ENCODE data around the gene VN1R5. TPM values are rescaled to one million over a fixed set of nuclear protein-coding genes. Genes with fewer than 3 reads are reported as not detected.
A peak's percentile ranks its signal among the peaks of the same experiment; 100 is the strongest.

The VN1R5 gene
- total and polyA plus RNA-seq, 4 experiments from 2014 or later = not detected

DNA sequence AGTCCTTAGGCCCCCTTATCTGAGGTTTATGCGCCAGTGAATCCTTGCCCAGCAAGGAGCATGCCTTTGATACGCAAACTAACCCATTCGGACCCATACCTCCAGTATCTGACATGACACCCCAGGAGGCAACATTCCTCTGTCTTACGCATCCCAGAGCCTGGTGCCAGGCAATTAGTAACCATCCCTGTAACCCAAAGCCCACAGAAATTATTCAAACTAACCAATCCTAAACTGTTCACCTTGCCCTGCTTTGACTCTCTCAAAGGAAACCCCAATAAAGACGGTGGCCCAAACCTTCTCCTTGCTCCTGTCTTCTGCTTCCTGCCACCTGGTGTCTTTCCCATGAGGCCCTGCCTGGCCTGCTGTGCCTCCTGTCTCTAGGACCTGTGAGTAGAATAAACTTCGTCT lies 39.4 kb downstream of the VN1R5 start:
- H3K27me3 Mint-ChIP-seq = peaks cover 1 to 4% of the 10 kb centered on the region in 2 donors
- CTCF ChIA-PET (ENCODE audit: partially characterized antibody) = no interaction called here
- H3K4me1 Mint-ChIP-seq = peaks cover 0 to 3% (median under 1%) of the 10 kb centered on the region in 4 donors

DNA sequence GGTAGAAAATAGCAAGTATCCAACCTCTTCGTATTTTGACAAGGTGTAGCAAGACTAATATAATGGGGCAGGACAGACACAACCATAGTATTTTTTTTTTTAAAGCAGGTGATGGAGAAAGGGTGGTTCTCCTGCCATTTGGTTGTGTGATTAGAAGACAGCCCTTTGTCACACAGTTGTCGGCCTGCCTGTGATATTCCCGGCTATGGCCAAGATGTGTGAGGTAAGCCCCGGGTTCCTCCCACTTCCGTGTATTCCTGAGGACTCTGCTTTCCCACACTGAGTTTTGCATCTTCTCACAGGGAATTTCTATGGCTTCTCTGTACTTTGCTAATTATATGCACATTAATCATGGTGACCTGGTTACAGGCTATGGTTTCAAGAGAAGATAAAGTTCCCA lies 39.9 kb downstream of the VN1R5 start:
- ChIA-PET POLR2A (ENCODE audit: partially characterized antibody) (no interaction called here), CTCF (ENCODE audit: partially characterized antibody) (no interaction called here)
- H3K4me1 ChIP-seq (ENCODE audit: insufficient read depth, low read length) = no peaks in the 10 kb centered on the region
- H3K27ac ChIP-seq (ENCODE audit: low read depth, low read length) = no peak overlapping the region
- Mint-ChIP-seq H3K4me1 (peaks cover 0 to 3% (median under 1%) of the 10 kb centered on the region in 4 donors), H3K27ac (no peak overlapping the region), H3K4me3 (no peak overlapping the region), H3K27me3 (peaks cover 1 to 4% of the 10 kb centered on the region in 2 donors), H3K9me3 (no peaks in the 10 kb centered on the region), H3K36me3 (peaks cover 0 to 18% of the 10 kb centered on the region in 2 donors)
- H3K36me3 ChIP-seq (ENCODE audit: insufficient read depth, low read length) = no peaks in the 10 kb centered on the region
- no peaks in the 10 kb centered on the region for H3K9me3 ChIP-seq (ENCODE audit: control insufficient read depth in 1 of 2, low read length in 2 of 2)
- no peak for DNase-seq
- intact Hi-C loops (cut with micrococcal nuclease) = no loop called here
- no peaks in the 10 kb centered on the region for H3K27me3 ChIP-seq (ENCODE audit: insufficient read depth, low read length)
- no peak overlapping the region for H3K4me3 ChIP-seq (ENCODE audit: low read length in 2 of 2)

More for the DNA sequence above, 39.4 kb downstream of the VN1R5 start:
- no peaks in the 10 kb centered on the region for H3K27me3 ChIP-seq (ENCODE audit: insufficient read depth, low read length)
- H3K36me3 ChIP-seq (ENCODE audit: insufficient read depth, low read length) = no peaks in the 10 kb centered on the region
- intact Hi-C loops (cut with micrococcal nuclease) = no loop called here
- H3K27ac Mint-ChIP-seq = no peak overlapping the region
- H3K9me3 ChIP-seq (ENCODE audit: control insufficient read depth in 1 of 2, low read length in 2 of 2) = no peaks in the 10 kb centered on the region
- no peaks in the 10 kb centered on the region for H3K4me1 ChIP-seq (ENCODE audit: insufficient read depth, low read length)
- H3K36me3 Mint-ChIP-seq = peaks cover 0 to 17% of the 10 kb centered on the region in 2 donors
- H3K4me3 ChIP-seq (ENCODE audit: low read length in 2 of 2) = no peak overlapping the region
- H3K27ac ChIP-seq (ENCODE audit: low read depth, low read length) = no peak overlapping the region
- DNase-seq = no peak
- POLR2A ChIA-PET (ENCODE audit: partially characterized antibody) = no interaction called here
- H3K9me3 Mint-ChIP-seq = no peaks in the 10 kb centered on the region
- no peak overlapping the region for H3K4me3 Mint-ChIP-seq

DNA sequence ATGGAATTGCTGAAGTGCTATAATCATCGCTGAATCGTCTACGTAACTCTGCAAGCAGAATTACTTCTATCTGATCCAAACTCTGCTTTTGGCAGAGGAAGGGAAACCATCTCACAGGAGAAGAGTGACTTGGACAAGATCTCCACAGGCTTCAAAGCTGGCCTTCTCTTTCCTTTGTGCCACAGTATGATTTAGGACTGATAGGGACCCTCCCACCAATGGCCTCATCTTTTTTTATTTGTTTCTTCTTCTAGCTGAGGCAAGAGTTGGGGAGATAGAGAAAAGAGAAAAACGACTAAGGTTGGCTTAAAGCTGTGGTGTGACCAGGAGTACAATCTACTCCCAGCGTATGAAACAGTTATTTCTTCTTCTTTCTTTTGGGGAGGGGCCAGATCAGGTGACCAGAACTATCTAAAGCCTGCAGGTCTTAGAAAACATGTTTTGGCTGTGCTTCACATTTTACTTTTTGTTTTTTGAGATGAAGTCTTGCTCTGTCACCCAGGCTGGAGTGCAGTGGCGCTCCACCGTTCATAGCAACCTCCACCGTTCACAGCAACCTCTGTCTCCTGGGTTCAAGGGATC lies 40.8 kb downstream of the VN1R5 start:
- ChIA-PET CTCF (ENCODE audit: partially characterized antibody) (interaction anchor here (0.9 kb wide), 1 partner anchor 12 kb away, joined by 4 read pairs; no protein-coding TSS in a partner anchor), POLR2A (ENCODE audit: partially characterized antibody) (no interaction called here)
- no peak overlapping the region for H3K4me3 ChIP-seq (ENCODE audit: low read length in 2 of 2)
- peaks cover 0 to 3% (median under 1%) of the 10 kb centered on the region in 4 donors for H3K4me1 Mint-ChIP-seq
- DNase-seq = no peak
- H3K36me3 ChIP-seq (ENCODE audit: insufficient read depth, low read length) = no peaks in the 10 kb centered on the region
- H3K9me3 Mint-ChIP-seq = no peaks in the 10 kb centered on the region
- intact Hi-C loops (cut with micrococcal nuclease) = no loop called here
- H3K4me3 Mint-ChIP-seq = no peak overlapping the region
- no peaks in the 10 kb centered on the region for H3K4me1 ChIP-seq (ENCODE audit: insufficient read depth, low read length)
- no peaks in the 10 kb centered on the region for H3K9me3 ChIP-seq (ENCODE audit: control insufficient read depth in 1 of 2, low read length in 2 of 2)
- no peaks in the 10 kb centered on the region for H3K27me3 ChIP-seq (ENCODE audit: insufficient read depth, low read length)
- peaks cover 1 to 18% of the 10 kb centered on the region in 2 donors for H3K36me3 Mint-ChIP-seq
- no peak overlapping the region for H3K27ac Mint-ChIP-seq
- no peak overlapping the region for H3K27ac ChIP-seq (ENCODE audit: low read depth, low read length)
- peaks cover 1 to 4% of the 10 kb centered on the region in 2 donors for H3K27me3 Mint-ChIP-seq

DNA sequence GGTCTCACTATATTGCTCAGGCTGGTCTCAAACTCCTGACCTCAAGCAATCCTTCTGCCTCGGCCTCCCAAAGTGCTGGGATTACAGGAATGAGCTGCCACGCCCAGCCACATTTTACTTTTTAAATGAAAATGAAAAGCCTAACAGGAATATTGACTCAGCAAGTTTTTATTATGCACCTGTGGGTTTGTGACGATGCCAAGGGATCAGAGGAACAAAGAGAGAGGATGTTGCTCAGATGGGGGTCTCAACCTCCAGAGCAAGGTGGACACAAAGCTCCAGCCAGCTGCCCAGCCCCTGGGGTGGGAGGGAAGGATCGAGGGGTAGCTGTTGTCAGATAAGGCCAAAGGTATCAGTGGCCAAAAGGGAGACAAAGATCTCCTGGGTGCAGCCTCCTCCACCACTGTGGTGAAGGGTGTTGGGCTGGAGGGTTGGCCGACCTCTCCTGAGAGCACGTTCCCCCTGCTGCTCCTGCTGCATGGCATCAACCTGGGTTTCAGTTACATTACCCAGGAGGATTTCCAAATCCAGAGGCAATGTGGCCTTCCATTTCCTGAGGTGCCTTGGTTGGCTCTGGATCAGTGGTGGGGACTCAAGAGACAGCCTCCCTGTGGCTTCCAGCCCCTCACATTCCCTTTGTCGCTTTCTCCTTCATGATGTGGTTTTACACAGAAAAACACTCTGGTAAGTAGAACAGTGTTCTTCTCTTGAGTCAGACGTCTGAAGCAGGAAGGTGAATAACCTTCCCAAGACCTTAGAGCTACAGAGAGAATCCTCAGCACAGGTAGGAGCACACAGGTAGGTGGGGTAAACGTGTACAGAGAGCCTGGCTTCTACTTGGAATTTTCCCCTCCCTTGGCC lies 41.6 kb downstream of the VN1R5 start:
- Mint-ChIP-seq H3K36me3 (peaks cover 5 to 22% of the 10 kb centered on the region in 2 donors), H3K4me3 (no peak overlapping the region), H3K27me3 (peaks cover 0 to 4% of the 10 kb centered on the region in 2 donors), H3K9me3 (no peaks in the 10 kb centered on the region), H3K4me1 (peaks cover 0 to 3% (median 0%) of the 10 kb centered on the region in 4 donors), H3K27ac (peak overlapping the region in 2 of 7 donors; percentile 15 to 79)
- DNase-seq = no peak
- Histone ChIP-seq H3K4me3 (ENCODE audit: low read length in 2 of 2) (no peak overlapping the region), H3K36me3 (ENCODE audit: insufficient read depth, low read length) (no peaks in the 10 kb centered on the region), H3K4me1 (ENCODE audit: insufficient read depth, low read length) (no peaks in the 10 kb centered on the region), H3K9me3 (ENCODE audit: control insufficient read depth in 1 of 2, low read length in 2 of 2) (no peaks in the 10 kb centered on the region), H3K27me3 (ENCODE audit: insufficient read depth, low read length) (no peaks in the 10 kb centered on the region), H3K27ac (ENCODE audit: low read depth, low read length) (no peak overlapping the region)
- ChIA-PET POLR2A (ENCODE audit: partially characterized antibody) (no interaction called here), CTCF (ENCODE audit: partially characterized antibody) (interaction anchor here (0.9 kb wide), 1 partner anchor 13 kb away, joined by 4 read pairs; no protein-coding TSS in a partner anchor)
- intact Hi-C loops (cut with micrococcal nuclease) = no loop called here

DNA sequence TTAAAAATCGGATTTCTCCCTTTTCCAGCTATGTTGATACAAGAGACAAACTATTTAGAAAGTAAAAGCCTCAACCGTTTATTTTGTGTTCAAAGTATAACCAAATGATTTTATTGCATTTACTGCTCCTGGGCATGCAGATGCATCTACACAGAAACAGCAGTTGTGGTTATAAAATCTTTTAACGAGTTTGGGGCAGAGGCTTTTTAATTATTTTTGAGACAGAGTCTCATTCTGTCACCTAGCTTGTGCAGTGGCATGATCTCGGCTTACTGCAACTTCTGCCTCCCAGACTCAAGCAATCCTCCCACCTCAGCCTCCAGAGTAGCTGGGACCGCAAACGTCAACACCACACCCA lies 42.2 kb downstream of the VN1R5 start:
- H3K27ac ChIP-seq (ENCODE audit: low read depth, low read length) = no peak overlapping the region
- Mint-ChIP-seq H3K4me3 (no peak overlapping the region), H3K9me3 (no peaks in the 10 kb centered on the region), H3K27ac (no peak overlapping the region), H3K27me3 (peaks cover 0 to 4% of the 10 kb centered on the region in 2 donors), H3K4me1 (peaks cover 0 to 3% (median 0%) of the 10 kb centered on the region in 4 donors), H3K36me3 (peaks cover 9 to 28% of the 10 kb centered on the region in 2 donors)
- no peak for DNase-seq
- CTCF ChIA-PET (ENCODE audit: partially characterized antibody) = no interaction called here
- H3K4me3 ChIP-seq (ENCODE audit: low read length in 2 of 2) = no peak overlapping the region
- no peaks in the 10 kb centered on the region for H3K27me3 ChIP-seq (ENCODE audit: insufficient read depth, low read length)
- intact Hi-C loops (cut with micrococcal nuclease) = no loop called here
- H3K4me1 ChIP-seq (ENCODE audit: insufficient read depth, low read length) = no peaks in the 10 kb centered on the region
- no peaks in the 10 kb centered on the region for H3K9me3 ChIP-seq (ENCODE audit: control insufficient read depth in 1 of 2, low read length in 2 of 2)
- H3K36me3 ChIP-seq (ENCODE audit: insufficient read depth, low read length) = no peaks in the 10 kb centered on the region
- POLR2A ChIA-PET (ENCODE audit: partially characterized antibody) = no interaction called here

DNA sequence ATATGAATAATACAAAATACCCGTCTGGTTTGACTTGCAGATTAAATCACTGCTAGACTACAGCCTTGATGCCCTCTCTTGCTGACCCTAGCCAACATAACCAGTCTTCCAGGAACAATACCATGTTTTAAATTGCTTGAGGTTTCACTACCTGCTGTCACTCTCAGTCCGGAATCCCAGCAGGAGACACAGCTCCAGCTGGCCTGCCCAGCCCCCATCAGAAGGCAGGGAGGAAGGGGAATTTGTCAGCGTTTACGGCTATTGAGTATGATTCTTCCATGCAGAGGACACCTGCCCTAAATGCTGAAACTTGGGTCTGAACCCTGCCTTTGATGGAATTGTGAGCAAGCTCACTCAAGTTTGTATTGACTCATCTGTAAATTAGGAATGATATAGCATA lies 42.8 kb downstream of the VN1R5 start:
- Mint-ChIP-seq H3K4me1 (peaks cover 0 to 3% (median 0%) of the 10 kb centered on the region in 4 donors), H3K4me3 (no peak overlapping the region), H3K36me3 (peaks cover 9 to 32% of the 10 kb centered on the region in 2 donors), H3K9me3 (no peaks in the 10 kb centered on the region), H3K27ac (no peak overlapping the region), H3K27me3 (peaks cover 0 to 4% of the 10 kb centered on the region in 2 donors)
- no peaks in the 10 kb centered on the region for H3K4me1 ChIP-seq (ENCODE audit: insufficient read depth, low read length)
- H3K9me3 ChIP-seq (ENCODE audit: control insufficient read depth in 1 of 2, low read length in 2 of 2) = no peaks in the 10 kb centered on the region
- intact Hi-C loops (cut with micrococcal nuclease) = no loop called here
- POLR2A ChIA-PET (ENCODE audit: partially characterized antibody) = no interaction called here
- no peak overlapping the region for H3K27ac ChIP-seq (ENCODE audit: low read depth, low read length)
- H3K4me3 ChIP-seq (ENCODE audit: low read length in 2 of 2) = no peak overlapping the region
- no peaks in the 10 kb centered on the region for H3K36me3 ChIP-seq (ENCODE audit: insufficient read depth, low read length)
- CTCF ChIA-PET (ENCODE audit: partially characterized antibody) = no interaction called here
- DNase-seq = no peak
- no peaks in the 10 kb centered on the region for H3K27me3 ChIP-seq (ENCODE audit: insufficient read depth, low read length)

DNA sequence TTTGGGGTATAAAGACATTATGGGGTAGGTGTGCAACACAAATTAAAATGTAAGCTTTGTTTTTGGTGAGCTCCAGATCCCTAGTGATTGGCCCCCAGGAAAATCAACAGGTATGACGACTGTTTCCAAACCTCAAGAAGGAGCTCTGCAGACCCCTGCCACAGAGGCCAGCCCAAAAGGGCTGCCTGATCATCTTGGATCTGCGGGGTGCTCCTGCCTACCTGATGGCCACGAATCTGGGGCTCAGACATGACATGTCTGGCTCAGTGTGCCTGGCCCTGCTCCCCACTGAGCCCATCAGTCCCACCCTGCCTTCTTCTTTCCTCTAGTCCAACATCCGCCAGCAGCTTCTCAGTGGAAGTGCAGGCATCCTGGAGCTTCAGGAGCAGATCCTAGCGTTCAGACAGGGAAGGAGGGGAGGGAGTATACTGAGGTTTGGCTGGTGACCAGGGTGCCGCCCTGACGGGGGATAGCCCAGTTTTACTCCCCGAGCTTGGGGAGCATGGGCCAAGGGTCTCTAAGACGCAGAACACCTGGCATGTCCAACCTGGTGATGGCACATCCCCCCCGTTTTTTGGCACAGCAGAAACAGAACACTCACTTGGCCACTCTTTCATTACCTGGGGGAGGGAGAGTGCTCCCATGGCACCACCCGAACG lies 44.0 kb downstream of the VN1R5 start:
- no peaks in the 10 kb centered on the region for H3K9me3 Mint-ChIP-seq

More for the DNA sequence above, 44.0 kb downstream of the VN1R5 start:
- H3K9me3 ChIP-seq (ENCODE audit: control insufficient read depth in 1 of 2, low read length in 2 of 2) = no peaks in the 10 kb centered on the region
- intact Hi-C loops (cut with micrococcal nuclease) = no loop called here
- H3K4me3 ChIP-seq (ENCODE audit: low read length in 2 of 2) = no peak overlapping the region
- ChIA-PET CTCF (ENCODE audit: partially characterized antibody) (no interaction called here), POLR2A (ENCODE audit: partially characterized antibody) (no interaction called here)
- DNase-seq = no peak
- H3K27me3 Mint-ChIP-seq = peaks cover 0 to 4% of the 10 kb centered on the region in 2 donors
- H3K4me3 Mint-ChIP-seq = no peak overlapping the region
- no peaks in the 10 kb centered on the region for H3K27me3 ChIP-seq (ENCODE audit: insufficient read depth, low read length)
- no peak overlapping the region for H3K27ac Mint-ChIP-seq
- no peaks in the 10 kb centered on the region for H3K4me1 ChIP-seq (ENCODE audit: insufficient read depth, low read length)
- peaks cover 14 to 39% of the 10 kb centered on the region in 2 donors for H3K36me3 Mint-ChIP-seq
- no peak overlapping the region for H3K27ac ChIP-seq (ENCODE audit: low read depth, low read length)
- H3K4me1 Mint-ChIP-seq = peaks cover 0 to 3% (median 0%) of the 10 kb centered on the region in 4 donors
- H3K36me3 ChIP-seq (ENCODE audit: insufficient read depth, low read length) = no peaks in the 10 kb centered on the region
